Stimulated activated effector memory CD8-positive, alpha-beta T cell treated with anti-CD3 and anti-CD28 coated beads, Interleukin-12 subunit alpha, Interleukin-12 subunit beta, amount 100 ng/mL, for 72 hours (primary cell): ENCODE results near the gene TNFRSF13B.

Experiments used
- ATAC-seq: fragments of 150-1000 bp; cut with Tn5 transposase; 2 replicates; pipeline ENCODE4 v1.10.0; 2021
- DNase-seq, 2 donors: peaks; one replicate each; pipeline ENCODE4 v3.0.0; 2021 to 2022; ENCODE audit warnings: low spot score in 2 of 2
- H3K27ac Mint-ChIP-seq: one replicate; pipeline ENCODE4 v1.8.0; 2022; ENCODE audit warnings: mild to moderate bottlenecking, mixed read lengths
- H3K36me3 Mint-ChIP-seq: one replicate; pipeline ENCODE4 v1.8.0; 2022; ENCODE audit warnings: mild to moderate bottlenecking, mixed read lengths
- H3K4me1 Mint-ChIP-seq: one replicate; pipeline ENCODE4 v1.8.0; 2022; ENCODE audit warnings: mixed read lengths
- H3K4me3 Mint-ChIP-seq: one replicate; pipeline ENCODE4 v1.8.0; 2022; ENCODE audit warnings: mild to moderate bottlenecking, mixed read lengths
- H3K9me3 Mint-ChIP-seq: one replicate; pipeline ENCODE4 v1.8.0; 2022; ENCODE audit warnings: mixed read lengths

Gene TNFRSF13B

GRCh38 chr17:16933317-16934132, 38.4 kb downstream of the TNFRSF13B start:
- no peak overlapping the region for H3K27ac Mint-ChIP-seq
- no peaks in the 10 kb centered on the region for H3K36me3 Mint-ChIP-seq
- no peaks in the 10 kb centered on the region for H3K9me3 Mint-ChIP-seq
- DNase-seq: no peak
- no peaks in the 10 kb centered on the region for H3K4me1 Mint-ChIP-seq
- no peak for ATAC-seq
- no peak overlapping the region for H3K4me3 Mint-ChIP-seq

- no peak overlapping the region for H3K27ac Mint-ChIP-seq
- H3K9me3 Mint-ChIP-seq: no peaks in the 10 kb centered on the region
- no peak for ATAC-seq
- H3K36me3 Mint-ChIP-seq: no peaks in the 10 kb centered on the region
- DNase-seq: no peak
- H3K4me3 Mint-ChIP-seq: no peak overlapping the region
- H3K4me1 Mint-ChIP-seq: no peaks in the 10 kb centered on the region
Observed at GRCh38 chr17:16932611-16933010, 39.3 kb downstream of the TNFRSF13B start.

GRCh38 chr17:16932156-16932555, 39.8 kb downstream of the TNFRSF13B start:
- Mint-ChIP-seq H3K9me3 (no peaks in the 10 kb centered on the region), H3K4me3 (no peak overlapping the region), H3K4me1 (no peaks in the 10 kb centered on the region), H3K27ac (no peak overlapping the region), H3K36me3 (no peaks in the 10 kb centered on the region)
- ATAC-seq (no peak), DNase-seq (no peak)

- ATAC-seq: no peak
- H3K9me3 Mint-ChIP-seq: no peaks in the 10 kb centered on the region
- H3K4me1 Mint-ChIP-seq: no peaks in the 10 kb centered on the region
- DNase-seq: no peak
- H3K4me3 Mint-ChIP-seq: no peak overlapping the region
- H3K27ac Mint-ChIP-seq: no peak overlapping the region
- H3K36me3 Mint-ChIP-seq: no peaks in the 10 kb centered on the region
Observed at GRCh38 chr17:16931318-16932060, 40.4 kb downstream of the TNFRSF13B start.

- peak overlapping the region; percentile 29 for H3K27ac Mint-ChIP-seq
- no peak for ATAC-seq
Observed at GRCh38 chr17:16930571-16931317, 41.2 kb downstream of the TNFRSF13B start.

GRCh38 chr17:16929757-16930520, 42.0 kb downstream of the TNFRSF13B start:
- no peaks in the 10 kb centered on the region for H3K36me3 Mint-ChIP-seq
- H3K4me1 Mint-ChIP-seq: no peaks in the 10 kb centered on the region
- no peak for DNase-seq
- H3K9me3 Mint-ChIP-seq: no peaks in the 10 kb centered on the region
- H3K27ac Mint-ChIP-seq: no peak overlapping the region
- H3K4me3 Mint-ChIP-seq: no peak overlapping the region
- ATAC-seq: no peak

More at GRCh38 chr17:16930571-16931317, 41.2 kb downstream of the TNFRSF13B start:
- Mint-ChIP-seq H3K4me3 (no peak overlapping the region), H3K36me3 (no peaks in the 10 kb centered on the region), H3K4me1 (no peaks in the 10 kb centered on the region), H3K9me3 (no peaks in the 10 kb centered on the region)
- no peak for DNase-seq

GRCh38 chr17:16929035-16929680, 42.8 kb downstream of the TNFRSF13B start:
- Mint-ChIP-seq H3K27ac (no peak overlapping the region), H3K4me1 (no peaks in the 10 kb centered on the region)

GRCh38 chr17:16928406-16929034, 43.4 kb downstream of the TNFRSF13B start:
- DNase-seq (no peak), ATAC-seq (no peak)
- H3K9me3 Mint-ChIP-seq: no peaks in the 10 kb centered on the region
- no peak overlapping the region for H3K4me3 Mint-ChIP-seq
- no peaks in the 10 kb centered on the region for H3K36me3 Mint-ChIP-seq
- H3K27ac Mint-ChIP-seq: no peak overlapping the region
- H3K4me1 Mint-ChIP-seq: no peaks in the 10 kb centered on the region

More at GRCh38 chr17:16929035-16929680, 42.8 kb downstream of the TNFRSF13B start:
- DNase-seq: no peak
- ATAC-seq: no peak
- H3K36me3 Mint-ChIP-seq: no peaks in the 10 kb centered on the region
- no peak overlapping the region for H3K4me3 Mint-ChIP-seq
- H3K9me3 Mint-ChIP-seq: no peaks in the 10 kb centered on the region

GRCh38 chr17:16927641-16928321, 44.1 kb downstream of the TNFRSF13B start:
- Mint-ChIP-seq H3K27ac (no peak overlapping the region), H3K9me3 (no peaks in the 10 kb centered on the region), H3K4me3 (no peak overlapping the region), H3K4me1 (no peaks in the 10 kb centered on the region), H3K36me3 (no peaks in the 10 kb centered on the region)
- ATAC-seq (no peak), DNase-seq (no peak)

GRCh38 chr17:16926571-16927451, 45.1 kb downstream of the TNFRSF13B start:
- Mint-ChIP-seq H3K27ac (no peak overlapping the region), H3K9me3 (no peaks in the 10 kb centered on the region)
- no peak for DNase-seq

GRCh38 chr17:16926061-16926511, 45.8 kb downstream of the TNFRSF13B start:
- no peak for ATAC-seq
- no peaks in the 10 kb centered on the region for H3K4me1 Mint-ChIP-seq
- H3K27ac Mint-ChIP-seq: no peak overlapping the region

More at GRCh38 chr17:16926571-16927451, 45.1 kb downstream of the TNFRSF13B start:
- ATAC-seq: no peak
- no peak overlapping the region for H3K4me3 Mint-ChIP-seq
- no peaks in the 10 kb centered on the region for H3K4me1 Mint-ChIP-seq
- H3K36me3 Mint-ChIP-seq: no peaks in the 10 kb centered on the region

GRCh38 chr17:16925461-16926060, 46.4 kb downstream of the TNFRSF13B start:
- H3K27ac Mint-ChIP-seq: no peak overlapping the region
- H3K36me3 Mint-ChIP-seq: no peaks in the 10 kb centered on the region
- no peaks in the 10 kb centered on the region for H3K4me1 Mint-ChIP-seq
- no peak for DNase-seq
- no peak overlapping the region for H3K4me3 Mint-ChIP-seq
- ATAC-seq: no peak
- H3K9me3 Mint-ChIP-seq: no peaks in the 10 kb centered on the region

More at GRCh38 chr17:16926061-16926511, 45.8 kb downstream of the TNFRSF13B start:
- Mint-ChIP-seq H3K9me3 (no peaks in the 10 kb centered on the region), H3K36me3 (no peaks in the 10 kb centered on the region), H3K4me3 (no peak overlapping the region)
- DNase-seq: no peak
